HepG2 (cell line): ENCODE measurements around the gene CAPN9. TPM values are rescaled to one million over a fixed set of nuclear protein-coding genes. Genes with fewer than 3 reads are reported as not detected.

Source experiments
- AHR ChIP-seq: IDR thresholded peaks from 2 replicates; pipeline ENCODE4 v1.6.1; 2018; ENCODE audit warnings: missing genetic modification reagents, missing compliant biosample characterization
- FOXK1 ChIP-seq: sonication (generic); formaldehyde crosslinking; IDR thresholded peaks from 2 replicates; pipeline ENCODE4 v1.4.0; 2020; ENCODE audit warnings: low read depth, missing genetic modification reagents, borderline replicate concordance
- HMG20A ChIP-seq: IDR thresholded peaks from 2 replicates; pipeline ENCODE4 v1.6.1; 2016; ENCODE audit warnings: borderline replicate concordance
- HNF1B ChIP-seq: sonication (generic); formaldehyde crosslinking; IDR thresholded peaks from 2 replicates; pipeline ENCODE4 v1.5.1; 2020; ENCODE audit warnings: mild to moderate bottlenecking, moderate library complexity, missing genetic modification reagents
- HNF4A ChIP-seq: sonication (generic); formaldehyde crosslinking; IDR thresholded peaks from 2 replicates; pipeline ENCODE4 v1.4.0; 2020; ENCODE audit warnings: missing genetic modification reagents
- HOXA9 ChIP-seq: sonication (generic); formaldehyde crosslinking; IDR thresholded peaks from 2 replicates; pipeline ENCODE4 v1.8.1; 2022; ENCODE audit warnings: missing genetic modification reagents, mild to moderate bottlenecking, moderate library complexity, borderline replicate concordance
- KDM5A ChIP-seq: fragments of 200-600 bp; sonication (generic); IDR thresholded peaks from 2 replicates; pipeline ENCODE4 v1.7.0; 2018; ENCODE audit warnings: antibody characterized with exemption, mild to moderate bottlenecking, low read length, borderline replicate concordance
- MAFK ChIP-seq, 2 experiments: IDR thresholded peaks in 1 of 2; conservative IDR thresholded peaks in 1 of 2; 2 replicates each; pipeline ENCODE4 v1.6.1; 2011; ENCODE audit warnings: improper control_type of control experiment in 2 of 2, low read length in 2 of 2
- PAX8 ChIP-seq: sonication (generic); formaldehyde crosslinking; IDR thresholded peaks from 2 replicates; pipeline ENCODE4 v1.8.0; 2022; ENCODE audit warnings: mild to moderate bottlenecking, missing genetic modification reagents, borderline replicate concordance
- SRSF4 ChIP-seq: fragments of 200-400 bp; formaldehyde crosslinking; IDR thresholded peaks from one replicate; pipeline ENCODE4 v1.6.1; 2018; ENCODE audit warnings: mild to moderate bottlenecking, low read depth, low read length, moderate library complexity; ENCODE audit not compliant: poor library complexity, severe bottlenecking
- TOPORS ChIP-seq: sonication (generic); formaldehyde crosslinking; IDR thresholded peaks from 2 replicates; pipeline ENCODE4 v1.8.0; 2023; ENCODE audit warnings: mild to moderate bottlenecking, missing genetic modification reagents
- ZFP37 ChIP-seq: sonication (generic); formaldehyde crosslinking; IDR thresholded peaks from 2 replicates; pipeline ENCODE4 v1.4.0; 2020; ENCODE audit warnings: missing genetic modification reagents, borderline replicate concordance
- ZNF232 ChIP-seq: sonication (generic); formaldehyde crosslinking; IDR thresholded peaks from 2 replicates; pipeline ENCODE4 v1.4.0; 2020; ENCODE audit warnings: missing genetic modification reagents, borderline replicate concordance
- ZNF235 ChIP-seq: sonication (generic); formaldehyde crosslinking; IDR thresholded peaks from 2 replicates; pipeline ENCODE4 v1.8.1; 2023; ENCODE audit warnings: mild to moderate bottlenecking, missing genetic modification reagents, borderline replicate concordance
- ZNF552 ChIP-seq: sonication (generic); formaldehyde crosslinking; IDR thresholded peaks from 2 replicates; pipeline ENCODE4 v1.9.0; 2022; ENCODE audit warnings: missing genetic modification reagents, mild to moderate bottlenecking, borderline replicate concordance
- ZNF614 ChIP-seq: IDR thresholded peaks from 2 replicates; pipeline ENCODE4 v1.6.1; 2018; ENCODE audit warnings: missing biosample characterization, missing genetic modification reagents, inconsistent platforms, borderline replicate concordance
- ZNF670 ChIP-seq: sonication (generic); formaldehyde crosslinking; IDR thresholded peaks from 2 replicates; pipeline ENCODE4 v1.8.0; 2022; ENCODE audit warnings: mild to moderate bottlenecking, missing genetic modification reagents, borderline replicate concordance
- ZNF709 ChIP-seq: sonication (generic); formaldehyde crosslinking; IDR thresholded peaks from 2 replicates; pipeline ENCODE4 v1.5.0; 2020; ENCODE audit warnings: mild to moderate bottlenecking, missing genetic modification reagents
- ZNF83 ChIP-seq: sonication (generic); formaldehyde crosslinking; IDR thresholded peaks from 2 replicates; pipeline ENCODE4 v1.4.0; 2020; ENCODE audit warnings: missing genetic modification reagents, mild to moderate bottlenecking, borderline replicate concordance
- ZSCAN29 ChIP-seq: sonication (generic); formaldehyde crosslinking; conservative IDR thresholded peaks from 2 replicates; pipeline ENCODE4 v1.4.0; 2020; ENCODE audit warnings: mild to moderate bottlenecking, missing genetic modification reagents
- polyA plus RNA-seq, 8 experiments: library from polyadenylated mRNA; depleted of rRNA in 3 of 8; stranded (reverse) in 7 of 8; unstranded in 1 of 8; fragments of >200 nt; fragmentation: Illumina TruSeq in 4 of 8; extraction: Trizol in 4 of 8; gene quantifications; 2 replicates each; pipeline versions ENCODE4 v1.2.1 to v1.2.3, GENCODE V29; 2011 to 2016; ENCODE audit warnings: low read depth in 4 of 8, missing spikeins in 1 of 8, mixed read lengths in 1 of 8; ENCODE audit not compliant: insufficient read depth in 1 of 8
- total RNA-seq, 5 experiments: library from RNA; depleted of rRNA; stranded (reverse); fragments of >200 nt; fragmentation: Illumina TruSeq; extraction: Trizol; gene quantifications; 2 replicates each; pipeline ENCODE4 v1.2.3, GENCODE V29; 2016; ENCODE audit warnings: low read depth in 1 of 5
- TF ChIP-seq, protein P1 (sequence below): sonication (generic); formaldehyde crosslinking; IDR thresholded peaks from 2 replicates; pipeline ENCODE4 v1.8.1; 2023; ENCODE audit warnings: mild to moderate bottlenecking, missing genetic modification reagents, borderline replicate concordance
- TF ChIP-seq, protein P2 (sequence below): sonication (generic); formaldehyde crosslinking; IDR thresholded peaks from 2 replicates; pipeline ENCODE4 v1.4.0; 2020; ENCODE audit warnings: mild to moderate bottlenecking, missing genetic modification reagents
- TF ChIP-seq, protein P3 (sequence below): IDR thresholded peaks from 2 replicates; pipeline ENCODE4 v1.6.1; 2016; ENCODE audit warnings: control low read depth

Gene CAPN9
- total and polyA plus RNA-seq, 2 of the 13 experiments (the other 11 are each of a cell fraction or from before 2014, with no cell fraction given) = 0.04 to 0.31 TPM

GRCh38 chr1:230713915-230714764 lies 33.0 kb upstream of the CAPN9 start, which contains the start of gene AGT (continued):
- TF ChIP-seq HNF1B = peak; percentile 96
- no peak; the same call in 1 of the 2 replicates for TF ChIP-seq ZNF232
- TF ChIP-seq ZNF709 (CRISPR knock-in tag) = peak; percentile 35
- TF ChIP-seq, protein P1, sequence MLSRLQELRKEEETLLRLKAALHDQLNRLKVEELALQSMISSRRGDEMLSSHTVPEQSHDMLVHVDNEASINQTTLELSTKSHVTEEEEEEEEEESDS (CRISPR knock-in tag) = no peak
- 0 out of 2 replicates have a peak, but pooled peaks have one; percentile 84 for TF ChIP-seq ZSCAN29 (CRISPR knock-in tag)
- TF ChIP-seq HOXA9 = no peak
- no peak for TF ChIP-seq SRSF4
- peak; percentile 45; the same call in 1 of the 2 replicates for TF ChIP-seq PAX8 (CRISPR knock-in tag)
- TF ChIP-seq, protein P2, sequence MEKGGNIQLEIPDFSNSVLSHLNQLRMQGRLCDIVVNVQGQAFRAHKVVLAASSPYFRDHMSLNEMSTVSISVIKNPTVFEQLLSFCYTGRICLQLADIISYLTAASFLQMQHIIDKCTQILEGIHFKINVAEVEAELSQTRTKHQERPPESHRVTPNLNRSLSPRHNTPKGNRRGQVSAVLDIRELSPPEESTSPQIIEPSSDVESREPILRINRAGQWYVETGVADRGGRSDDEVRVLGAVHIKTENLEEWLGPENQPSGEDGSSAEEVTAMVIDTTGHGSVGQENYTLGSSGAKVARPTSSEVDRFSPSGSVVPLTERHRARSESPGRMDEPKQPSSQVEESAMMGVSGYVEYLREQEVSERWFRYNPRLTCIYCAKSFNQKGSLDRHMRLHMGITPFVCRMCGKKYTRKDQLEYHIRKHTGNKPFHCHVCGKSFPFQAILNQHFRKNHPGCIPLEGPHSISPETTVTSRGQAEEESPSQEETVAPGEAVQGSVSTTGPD (CRISPR knock-in tag) = peak; percentile 84
- TF ChIP-seq HMG20A = peak; percentile 93
- TF ChIP-seq ZFP37 (CRISPR knock-in tag) = 0 out of 2 replicates have a peak, but pooled peaks have one; percentile 64
- peak; percentile 88 for TF ChIP-seq FOXK1 (CRISPR knock-in tag)
- TF ChIP-seq AHR (CRISPR knock-in tag) = peak; percentile 67; the same call in 1 of the 2 replicates
- TF ChIP-seq KDM5A = peak; percentile 66; the same call in 1 of the 2 replicates
- TF ChIP-seq MAFK (conservative IDR thresholded peaks at IDR 0.05 in 1 of 2, IDR thresholded peaks at IDR 0.05 in 1 of 2; ENCODE audit: low read length in 2 of 2) = no peak
- TF ChIP-seq ZNF235 (CRISPR knock-in tag) = peak; percentile 89
- peak; percentile 92 for TF ChIP-seq ZNF614 (CRISPR knock-in tag)
- peak; percentile 99 for TF ChIP-seq HNF4A (CRISPR knock-in tag)
- TF ChIP-seq ZNF552 (CRISPR knock-in tag) = peak; percentile 73; the same call in 1 of the 2 replicates
- peak; percentile 89 for TF ChIP-seq TOPORS
- TF ChIP-seq ZNF83 (CRISPR knock-in tag) = no peak
- TF ChIP-seq, protein P3, sequence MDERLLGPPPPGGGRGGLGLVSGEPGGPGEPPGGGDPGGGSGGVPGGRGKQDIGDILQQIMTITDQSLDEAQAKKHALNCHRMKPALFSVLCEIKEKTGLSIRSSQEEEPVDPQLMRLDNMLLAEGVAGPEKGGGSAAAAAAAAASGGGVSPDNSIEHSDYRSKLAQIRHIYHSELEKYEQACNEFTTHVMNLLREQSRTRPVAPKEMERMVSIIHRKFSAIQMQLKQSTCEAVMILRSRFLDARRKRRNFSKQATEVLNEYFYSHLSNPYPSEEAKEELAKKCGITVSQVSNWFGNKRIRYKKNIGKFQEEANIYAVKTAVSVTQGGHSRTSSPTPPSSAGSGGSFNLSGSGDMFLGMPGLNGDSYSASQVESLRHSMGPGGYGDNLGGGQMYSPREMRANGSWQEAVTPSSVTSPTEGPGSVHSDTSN (CRISPR knock-in tag) = peak; percentile 45; the same call in 1 of the 2 replicates
- peak; percentile 99 for TF ChIP-seq ZNF670 (CRISPR knock-in tag)
